B cell (primary cell): ENCODE data around the gene TOPAZ1.

Source experiments
- CTCF ChIP-seq: fragments of 200-600 bp; IDR thresholded peaks from one replicate; pipeline ENCODE4 v1.8.0; 2022; ENCODE audit warnings: antibody characterized with exemption, mild to moderate bottlenecking
- EZH2 ChIP-seq: IDR thresholded peaks from 2 replicates; pipeline ENCODE4 v1.6.1; 2012; ENCODE audit warnings: borderline replicate concordance, low read depth, mild to moderate bottlenecking, moderate library complexity, low read length; ENCODE audit not compliant: insufficient read depth, poor library complexity, severe bottlenecking

- no peak for TF ChIP-seq CTCF
- TF ChIP-seq EZH2: no peak
Observed at GRCh38 chr3:44309500-44309899, 67.8 kb downstream of the TOPAZ1 start.
